Measurements from ENCODE around the gene NCCRP1. TPM values are rescaled to one million over a fixed set of nuclear protein-coding genes. Genes with fewer than 3 reads are reported as not detected.

NCCRP1 gene
- total and polyA plus RNA-seq, 10 of the 15 experiments (the other 5 are each of a cell fraction or from before 2014, with no cell fraction given): not detected

DNA sequence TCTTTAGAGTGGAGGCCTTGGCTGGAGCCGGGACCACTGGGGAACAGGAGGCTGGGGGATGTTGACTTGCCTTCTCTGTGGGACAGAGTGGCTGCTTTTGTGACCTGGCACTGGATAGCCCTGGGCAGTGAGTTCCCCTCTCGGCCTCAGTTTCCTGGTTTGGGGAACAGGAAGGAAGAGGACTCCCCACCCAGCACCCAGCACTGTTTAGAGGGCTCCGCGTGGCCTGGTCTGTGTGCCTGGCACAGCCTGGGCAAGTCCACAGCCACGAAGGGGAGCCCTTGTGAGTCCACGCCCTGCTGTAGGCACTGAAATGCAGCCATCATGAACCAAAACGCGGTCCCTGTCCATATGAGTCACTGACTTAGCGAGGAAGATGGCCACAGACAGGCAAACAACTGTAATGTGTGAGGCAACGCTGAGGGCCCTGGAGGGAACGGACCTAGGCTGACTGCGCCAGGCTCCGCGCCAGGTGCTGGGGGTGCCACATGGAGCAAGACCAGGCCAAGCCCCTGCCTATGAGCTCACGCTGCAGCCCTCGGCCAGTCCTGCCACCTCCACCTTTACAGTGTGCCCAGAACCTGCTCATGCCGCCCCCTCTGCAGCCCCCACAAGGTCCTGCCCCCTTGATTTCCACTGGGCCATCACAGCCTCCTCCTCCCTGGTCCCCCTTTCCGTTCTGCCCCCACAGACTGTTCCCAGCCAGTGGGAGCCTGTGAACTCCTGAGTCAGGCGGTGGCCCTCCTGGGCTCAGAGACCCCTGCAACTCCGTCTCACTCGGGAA is 35.7 kb upstream of the NCCRP1 start:
- Histone ChIP-seq H3K9me3 (replicated peaks; ENCODE audit: control insufficient read depth, insufficient read depth, low read length) (no peaks in the 10 kb centered on the region), H2AFZ (ENCODE audit: control insufficient read depth, low read depth, low read length) (no peak overlapping the region), H3K9ac (ENCODE audit: control insufficient read depth, insufficient read depth, low read length) (no peak overlapping the region), H3K4me2 (ENCODE audit: control insufficient read depth, insufficient read depth) (no peak overlapping the region), H3K27ac (ENCODE audit: control insufficient read depth, insufficient read depth) (no peak overlapping the region), H3K4me3 (no peak overlapping the region), H3K36me3 (ENCODE audit: control insufficient read depth in 2 of 2, insufficient read depth in 2 of 2, low read length in 1 of 2) (no peaks in the 10 kb centered on the region; a peak in 1 of 4 replicates), H3K4me1 (ENCODE audit: control insufficient read depth, insufficient read depth, low read length) (no peaks in the 10 kb centered on the region), H4K20me1 (ENCODE audit: control insufficient read depth, insufficient read depth) (no peaks in the 10 kb centered on the region), H3K27me3 (replicated peaks in 1 of 2; ENCODE audit: control insufficient read depth in 2 of 2, insufficient read depth in 2 of 2, low read length in 1 of 2) (no peaks in the 10 kb centered on the region), H3K79me2 (ENCODE audit: control insufficient read depth, insufficient read depth, low read length) (no peaks in the 10 kb centered on the region)
- TF ChIP-seq PAX8 (IDR thresholded peaks at IDR 0.05): no peak
- TF ChIP-seq TCF12 (IDR thresholded peaks at IDR 0.05; ENCODE audit: low read depth, low read length): no peak
- no peak for TF ChIP-seq EP300 (IDR thresholded peaks at IDR 0.05; ENCODE audit: borderline replicate concordance in 1 of 2, control insufficient read depth in 1 of 2, low read depth in 2 of 2, low read length in 2 of 2)
- no peak for TF ChIP-seq CHD1 (IDR thresholded peaks at IDR 0.05; ENCODE audit: low read depth, low read length)
- no peak for TF ChIP-seq ZNF622 (IDR thresholded peaks at IDR 0.05)
- no peak for TF ChIP-seq PML (IDR thresholded peaks at IDR 0.05; ENCODE audit: low read length)
- TF ChIP-seq RB1 (IDR thresholded peaks at IDR 0.05; ENCODE audit: borderline replicate concordance): no peak
- no peak for TF ChIP-seq NBN (IDR thresholded peaks at IDR 0.05)
- no peak for TF ChIP-seq ZSCAN29 (IDR thresholded peaks at IDR 0.05)
- no peak for TF ChIP-seq ZNF217 (IDR thresholded peaks at IDR 0.05)
- TF ChIP-seq, protein P1, sequence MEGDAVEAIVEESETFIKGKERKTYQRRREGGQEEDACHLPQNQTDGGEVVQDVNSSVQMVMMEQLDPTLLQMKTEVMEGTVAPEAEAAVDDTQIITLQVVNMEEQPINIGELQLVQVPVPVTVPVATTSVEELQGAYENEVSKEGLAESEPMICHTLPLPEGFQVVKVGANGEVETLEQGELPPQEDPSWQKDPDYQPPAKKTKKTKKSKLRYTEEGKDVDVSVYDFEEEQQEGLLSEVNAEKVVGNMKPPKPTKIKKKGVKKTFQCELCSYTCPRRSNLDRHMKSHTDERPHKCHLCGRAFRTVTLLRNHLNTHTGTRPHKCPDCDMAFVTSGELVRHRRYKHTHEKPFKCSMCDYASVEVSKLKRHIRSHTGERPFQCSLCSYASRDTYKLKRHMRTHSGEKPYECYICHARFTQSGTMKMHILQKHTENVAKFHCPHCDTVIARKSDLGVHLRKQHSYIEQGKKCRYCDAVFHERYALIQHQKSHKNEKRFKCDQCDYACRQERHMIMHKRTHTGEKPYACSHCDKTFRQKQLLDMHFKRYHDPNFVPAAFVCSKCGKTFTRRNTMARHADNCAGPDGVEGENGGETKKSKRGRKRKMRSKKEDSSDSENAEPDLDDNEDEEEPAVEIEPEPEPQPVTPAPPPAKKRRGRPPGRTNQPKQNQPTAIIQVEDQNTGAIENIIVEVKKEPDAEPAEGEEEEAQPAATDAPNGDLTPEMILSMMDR (IDR thresholded peaks at IDR 0.05 in 2 of 3, conservative IDR thresholded peaks at IDR 0.05 in 1 of 3; ENCODE audit: control insufficient read depth in 2 of 3, extremely low read depth in 1 of 3, insufficient read depth in 1 of 3, low read depth in 3 of 3, low read length in 3 of 3): no peak
- no peak for TF ChIP-seq POLR2AphosphoS2 (IDR thresholded peaks at IDR 0.05; ENCODE audit: low read depth, low read length)
- TF ChIP-seq NFYA (IDR thresholded peaks at IDR 0.05; ENCODE audit: borderline replicate concordance, low read depth, low read length): no peak
- TF ChIP-seq, protein P2, sequence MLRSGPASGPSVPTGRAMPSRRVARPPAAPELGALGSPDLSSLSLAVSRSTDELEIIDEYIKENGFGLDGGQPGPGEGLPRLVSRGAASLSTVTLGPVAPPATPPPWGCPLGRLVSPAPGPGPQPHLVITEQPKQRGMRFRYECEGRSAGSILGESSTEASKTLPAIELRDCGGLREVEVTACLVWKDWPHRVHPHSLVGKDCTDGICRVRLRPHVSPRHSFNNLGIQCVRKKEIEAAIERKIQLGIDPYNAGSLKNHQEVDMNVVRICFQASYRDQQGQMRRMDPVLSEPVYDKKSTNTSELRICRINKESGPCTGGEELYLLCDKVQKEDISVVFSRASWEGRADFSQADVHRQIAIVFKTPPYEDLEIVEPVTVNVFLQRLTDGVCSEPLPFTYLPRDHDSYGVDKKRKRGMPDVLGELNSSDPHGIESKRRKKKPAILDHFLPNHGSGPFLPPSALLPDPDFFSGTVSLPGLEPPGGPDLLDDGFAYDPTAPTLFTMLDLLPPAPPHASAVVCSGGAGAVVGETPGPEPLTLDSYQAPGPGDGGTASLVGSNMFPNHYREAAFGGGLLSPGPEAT (IDR thresholded peaks at IDR 0.05; ENCODE audit: low read depth): no peak
- no peak for TF ChIP-seq MTA3 (IDR thresholded peaks at IDR 0.05; ENCODE audit: borderline replicate concordance, low read length)
- TF ChIP-seq YY1 (IDR thresholded peaks at IDR 0.05; ENCODE audit: low read depth, low read length): no peak
- FAIRE-seq (no peak), ATAC-seq (no peak), DNase-seq (ENCODE audit: low read depth, low spot score) (no peak)
- no TSS peak for BruUV-seq (replicated peaks)
- intact Hi-C loops (cut with micrococcal nuclease; ENCODE audit: unreplicated experiment) (no loop called here), in situ Hi-C loops (cut with MboI) (no loop called here)
- WGBS (ENCODE audit: insufficient coverage, insufficient replicate concordance, low lambda C conversion rate, missing lambda C conversion rate): 84% methylated on average over 21 of the region's 21 CpGs
- ChIA-PET CTCF (no interaction called here), RAD21 (ENCODE audit: unreplicated experiment) (no interaction called here), SMC1A (ENCODE audit: uncharacterized antibody, unreplicated experiment) (no interaction called here), POLR2A (no interaction called here)

All from GM12878 (cell line).